SKM-1 (cell line): ENCODE measurements around the gene TBX1.
"Not testable (repeated sequence)": the region's sequence is repeated elsewhere in the genome, so short reads cannot be mapped to it uniquely, and the experiment has no call there.

Experiments
- DNase-seq: peaks from one replicate; lab custom pipeline; 2025; ENCODE audit not compliant: unreplicated experiment; lab: John Stamatoyannopoulos, UW

Gene TBX1

DNA sequence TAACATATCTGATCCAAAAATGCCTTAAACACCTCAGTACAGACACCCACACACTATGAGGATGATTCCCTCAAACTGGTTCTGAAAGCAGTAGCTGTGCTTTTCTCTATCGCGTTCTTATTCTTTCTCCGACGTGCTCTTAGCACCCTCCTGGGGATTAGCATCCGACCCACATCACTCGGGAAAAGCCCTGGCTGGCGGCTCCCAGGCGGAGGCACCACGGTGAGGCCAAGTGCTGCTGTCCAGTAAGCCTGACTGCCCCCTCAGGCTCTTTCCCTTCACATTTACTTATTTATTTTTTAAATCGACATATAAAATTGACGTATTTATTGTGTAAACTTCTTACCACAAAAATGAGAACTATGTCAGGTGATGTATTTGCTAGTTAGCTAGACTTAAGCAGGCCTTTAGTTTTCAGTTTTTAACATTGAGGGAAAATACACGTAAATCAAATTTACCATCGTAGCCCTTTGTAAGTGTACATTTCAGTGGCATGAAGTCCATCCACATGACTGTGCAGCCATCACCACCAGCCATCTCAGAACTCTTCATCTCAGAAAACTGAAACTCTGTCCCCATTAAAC is 19.2 kb downstream of the TBX1 start:
- no peak for DNase-seq

- DNase-seq = no peak
These were observed 22.0 kb downstream of the TBX1 start for GRCh38 chr22:19782533-19782932.

- no peak for DNase-seq
These were observed 23.2 kb downstream of the TBX1 start for GRCh38 chr22:19783586-19784383.

GRCh38 chr22:19784384-19785175 is 24.0 kb downstream of the TBX1 start:
- no peak for DNase-seq

DNA sequence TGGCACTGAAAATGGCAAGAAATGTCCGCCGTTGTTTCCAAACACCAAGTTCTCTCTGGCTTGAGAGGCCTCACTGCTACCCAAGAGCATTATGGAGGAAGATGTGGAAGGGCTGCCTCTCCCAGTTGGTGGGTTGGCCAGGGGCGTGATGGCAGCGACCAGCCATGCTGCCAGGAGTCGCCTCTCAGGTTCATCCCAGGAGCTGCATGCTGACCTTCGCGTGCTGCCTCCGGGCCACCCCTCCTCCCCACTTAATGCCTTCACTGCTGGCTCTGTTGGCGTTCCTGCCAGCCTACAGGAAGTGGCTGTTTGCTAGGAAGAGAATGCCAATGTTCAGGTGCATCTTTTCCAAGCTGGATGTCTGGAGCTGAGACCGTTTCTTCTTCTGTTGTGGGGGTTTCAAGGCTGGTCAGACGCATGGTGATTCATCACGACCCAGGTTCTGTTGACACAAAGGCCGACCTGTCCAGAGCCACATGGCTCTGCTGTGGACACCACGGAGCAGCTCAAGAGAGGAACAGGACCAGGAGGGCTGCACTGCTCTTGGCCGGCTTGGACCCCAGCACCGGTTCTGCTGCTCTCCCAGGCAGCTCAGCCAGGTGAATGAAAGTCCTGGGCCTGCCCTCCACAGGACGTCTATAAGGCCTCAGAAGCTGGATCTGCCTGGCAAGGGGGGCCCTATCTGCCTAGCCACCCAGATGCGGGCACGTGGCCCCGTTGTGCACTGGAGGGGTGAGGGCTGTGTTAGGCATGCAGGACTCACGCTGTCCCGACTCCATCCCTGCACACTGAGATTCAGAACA is 25.1 kb downstream of the TBX1 start:
- no peak for DNase-seq

GRCh38 chr22:19786264-19786585 is 25.6 kb downstream of the TBX1 start:
- DNase-seq = no peak

- DNase-seq = no peak
These were observed 26.6 kb downstream of the TBX1 start for GRCh38 chr22:19786959-19787848.

- DNase-seq = no peak
These were observed 27.2 kb downstream of the TBX1 start for GRCh38 chr22:19787849-19788141.

DNA sequence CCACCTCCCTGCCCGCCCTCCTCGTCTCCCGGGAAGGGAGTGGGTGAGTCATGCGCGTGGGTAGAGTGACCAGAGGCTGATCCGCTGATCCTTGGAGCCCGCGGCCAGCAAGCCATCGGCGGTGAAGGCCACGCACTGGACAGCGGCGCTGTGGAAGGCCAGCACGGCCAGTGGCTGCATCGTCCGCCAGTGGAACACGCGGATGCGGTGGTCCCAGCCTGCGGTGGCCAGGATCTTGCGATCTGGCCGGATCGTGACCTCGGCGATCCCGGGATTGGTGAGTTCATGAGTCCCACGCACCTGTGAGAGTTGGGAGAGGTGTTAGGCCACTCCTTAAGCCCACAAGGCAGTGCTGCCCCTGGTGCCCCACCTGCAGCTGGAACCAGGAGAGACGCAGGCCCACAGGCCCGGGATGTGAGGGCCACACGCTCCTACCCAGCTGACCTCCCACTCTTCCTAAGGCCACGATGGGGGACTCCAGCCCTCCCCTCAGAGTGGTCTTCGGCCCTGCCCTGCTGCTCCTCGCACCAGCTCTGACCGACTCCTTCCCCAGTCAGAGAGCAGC is 28.2 kb downstream of the TBX1 start:
- DNase-seq = no peak

DNA sequence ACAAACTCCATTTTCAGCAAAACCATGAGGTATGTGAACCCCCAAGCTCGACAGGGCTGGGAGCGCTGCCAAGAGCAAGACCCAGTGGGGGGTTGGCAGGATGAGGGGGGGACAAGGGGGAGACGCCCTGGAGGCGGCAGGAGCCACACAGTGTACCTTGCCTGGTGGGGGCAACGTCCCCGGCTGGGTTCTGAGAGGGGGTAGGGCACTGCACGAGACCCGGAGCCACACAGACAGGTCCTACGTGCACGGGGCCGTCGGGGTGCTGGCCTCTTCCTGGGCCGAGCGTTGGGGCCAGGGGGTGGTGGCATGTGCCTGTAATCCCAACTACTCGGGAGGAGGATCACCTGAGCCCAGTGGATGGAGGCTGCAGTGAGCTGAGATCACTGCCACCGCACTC is 28.8 kb downstream of the TBX1 start:
- no peak for DNase-seq

DNA sequence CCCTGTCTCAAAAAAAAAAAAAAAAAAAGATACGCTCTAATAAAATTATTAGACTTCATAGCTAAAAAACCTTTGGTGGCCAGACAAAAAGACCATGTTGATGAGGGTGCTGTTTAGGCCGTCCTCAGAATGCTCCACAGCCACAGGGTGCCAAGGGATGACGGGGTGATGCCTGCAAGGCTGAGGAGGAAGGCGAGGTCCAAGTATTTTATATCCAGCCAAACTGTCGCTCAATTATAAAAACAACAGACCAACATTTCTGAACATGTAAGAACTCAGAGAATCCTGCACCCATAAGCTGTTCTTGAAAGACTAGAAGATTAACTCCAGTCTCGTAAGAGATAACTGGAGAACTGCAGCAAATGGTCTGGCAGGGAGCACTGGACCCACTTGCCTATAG is 29.2 kb downstream of the TBX1 start:
- DNase-seq = no peak

GRCh38 chr22:19791243-19791642 is 30.7 kb downstream of the TBX1 start:
- no peak for DNase-seq

DNA sequence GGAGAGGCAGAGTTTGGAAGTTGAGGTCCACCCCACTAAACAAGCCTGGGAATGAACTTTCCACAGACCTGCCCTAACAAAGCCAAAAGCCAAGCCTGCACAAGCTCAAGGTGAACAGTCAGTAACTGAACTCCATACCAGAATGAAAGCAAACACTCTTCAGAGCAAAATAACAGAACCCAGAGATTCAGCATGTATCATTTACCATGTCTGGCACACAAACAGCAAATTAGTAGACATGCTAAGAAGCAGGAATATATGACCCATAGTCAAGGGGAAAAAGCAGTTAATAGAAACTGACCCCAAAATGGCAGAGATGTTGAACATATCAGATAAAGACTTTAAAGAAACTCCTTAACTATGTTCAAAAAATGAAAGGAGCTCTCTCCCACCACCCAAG is 31.3 kb downstream of the TBX1 start:
- no peak for DNase-seq

- not testable (repeated sequence) for DNase-seq
These were observed 31.9 kb downstream of the TBX1 start for GRCh38 chr22:19792383-19792896.

DNA sequence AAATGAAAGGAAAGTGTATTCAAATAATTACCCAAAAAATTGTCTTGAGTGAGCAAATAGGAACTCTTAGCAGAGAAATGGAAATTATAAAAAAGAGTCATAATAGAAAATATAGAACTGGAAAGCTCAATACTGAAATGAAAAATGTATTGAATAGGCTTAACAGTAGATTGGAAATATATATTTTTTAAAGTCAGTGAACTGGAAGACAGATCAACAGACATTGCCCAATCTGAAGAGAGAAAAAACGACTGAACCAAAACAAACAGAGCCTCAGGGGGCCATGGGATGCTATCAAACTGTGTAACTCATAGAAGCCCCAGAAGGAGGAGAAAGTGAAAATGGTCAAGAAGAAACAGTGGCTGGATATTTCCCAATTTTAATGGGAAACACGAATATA is 32.6 kb downstream of the TBX1 start:
- no peak for DNase-seq

DNA sequence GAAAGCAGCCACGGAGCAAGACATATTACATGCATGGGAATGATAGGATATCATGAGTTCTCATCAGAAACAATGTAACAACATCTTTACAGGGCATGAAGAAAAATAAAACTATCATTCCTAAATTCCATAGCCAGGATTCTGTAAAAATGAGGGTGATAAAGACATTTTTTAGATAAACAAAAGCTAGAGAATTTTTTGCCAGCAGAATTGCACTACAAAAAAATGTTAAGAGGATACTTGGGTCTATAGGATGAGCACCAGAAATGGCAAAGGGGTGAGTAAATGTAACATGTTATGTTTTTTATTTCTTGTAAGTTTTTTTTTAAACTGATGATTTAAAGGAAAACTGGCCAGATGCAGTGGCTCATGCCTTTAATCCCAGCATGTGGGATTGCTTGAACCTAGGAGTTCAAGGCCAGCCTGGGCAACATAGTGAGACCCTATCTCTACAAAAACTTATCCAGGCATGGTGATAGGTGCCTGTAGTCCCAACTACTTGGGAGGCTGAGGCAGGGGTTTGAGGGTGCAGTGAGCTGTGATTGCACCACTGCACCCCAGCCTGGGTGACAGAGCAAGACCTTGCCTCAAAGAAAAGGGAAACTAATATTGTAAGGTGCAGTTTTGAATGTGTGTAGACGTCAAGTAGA is 33.2 kb downstream of the TBX1 start:
- DNase-seq = no peak

GRCh38 chr22:19795617-19796008 is 35.0 kb downstream of the TBX1 start:
- no peak for DNase-seq

GRCh38 chr22:19796160-19796559 is 35.6 kb downstream of the TBX1 start:
- no peak for DNase-seq
